Measurements from ENCODE around the gene GPR137B.

The GPR137B gene

GRCh38 chr1:236258114-236258622 lies 115.8 kb downstream of the GPR137B start:
- DNase-seq (ENCODE audit: low spot score) = no peak

All from CD4-positive, alpha-beta T cell treated with Interleukin-15 for 4 hours (primary cell).